GM21515 (cell line): ENCODE measurements around the gene COL23A1.

Experiments
- ATAC-seq: cut with Tn5 transposase; IDR thresholded peaks from one replicate; pipeline ENCODE4 v1.9.1; 2021; ENCODE audit not compliant: unreplicated experiment

Gene COL23A1

GRCh38 chr5:178439493-178440180, 150.6 kb downstream of the COL23A1 start:
- no peak for ATAC-seq

- ATAC-seq = no peak
These were observed 151.4 kb downstream of the COL23A1 start for GRCh38 chr5:178438796-178439195.

GRCh38 chr5:178437386-178438075, 152.7 kb downstream of the COL23A1 start:
- no peak for ATAC-seq

- no peak for ATAC-seq
These were observed 153.8 kb downstream of the COL23A1 start for GRCh38 chr5:178436326-178436940.

GRCh38 chr5:178435321-178436238, 154.6 kb downstream of the COL23A1 start:
- no peak for ATAC-seq

GRCh38 chr5:178434851-178435250, 155.3 kb downstream of the COL23A1 start:
- ATAC-seq = no peak

GRCh38 chr5:178434016-178434761, 156.0 kb downstream of the COL23A1 start:
- no peak for ATAC-seq

- no peak for ATAC-seq
These were observed 156.9 kb downstream of the COL23A1 start for GRCh38 chr5:178433273-178433775.

GRCh38 chr5:178432421-178433272, 157.5 kb downstream of the COL23A1 start:
- ATAC-seq = no peak

GRCh38 chr5:178431782-178432165, 158.4 kb downstream of the COL23A1 start:
- no peak for ATAC-seq

GRCh38 chr5:178431063-178431781, 159.0 kb downstream of the COL23A1 start:
- no peak for ATAC-seq

- ATAC-seq = no peak
These were observed 159.8 kb downstream of the COL23A1 start for GRCh38 chr5:178430186-178431062.

GRCh38 chr5:178429491-178430185, 160.6 kb downstream of the COL23A1 start:
- no peak for ATAC-seq

- no peak for ATAC-seq
These were observed 161.1 kb downstream of the COL23A1 start for GRCh38 chr5:178429156-178429468.

- no peak for ATAC-seq
These were observed 161.6 kb downstream of the COL23A1 start for GRCh38 chr5:178428341-178429155.

GRCh38 chr5:178427576-178428197, 162.5 kb downstream of the COL23A1 start:
- ATAC-seq = no peak
